Right atrium auricular region (tissue), 2 donors: ENCODE measurements around the gene COL23A1. TPM values are rescaled to one million over a fixed set of nuclear protein-coding genes. Genes with fewer than 3 reads are reported as not detected.

Experiments
- DNase-seq: peaks from one replicate; pipeline ENCODE4 v3.0.0-alpha.2; 2019; ENCODE audit warnings: low spot score
- H3K27ac ChIP-seq, 2 donors: fragments of 200-600 bp; sonication (generic); 1 replicate in 1 of 2; 2 replicates in 1 of 2; pipeline ENCODE4 v1.5.1; 2016 to 2019
- H3K27me3 ChIP-seq, 2 donors: fragments of 200-600 bp; sonication (generic); one replicate each; pipeline versions ENCODE4 v1.5.1 to v1.6.0; 2017 to 2019
- H3K36me3 ChIP-seq: fragments of 200-600 bp; sonication (generic); one replicate; pipeline ENCODE4 v1.5.1; 2016
- H3K4me1 ChIP-seq, 2 donors: fragments of 200-600 bp; sonication (generic); one replicate each; pipeline versions ENCODE4 v1.5.1 to v1.6.0; 2017 to 2019
- H3K4me3 ChIP-seq, 2 donors: fragments of 200-600 bp; sonication (generic); 1 replicate in 1 of 2; 2 replicates in 1 of 2; pipeline ENCODE4 v1.5.1; 2017 to 2019; ENCODE audit warnings: mild to moderate bottlenecking in 1 of 2, moderate library complexity in 1 of 2
- H3K9me3 ChIP-seq, 2 donors: fragments of 200-600 bp; sonication (generic); one replicate each; pipeline ENCODE4 v1.5.1; 2019
- CTCF ChIP-seq, 2 donors: fragments of 200-600 bp; sonication (generic); IDR thresholded peaks; one replicate each; pipeline ENCODE4 v1.5.1; 2019; ENCODE audit warnings: antibody characterized with exemption in 2 of 2
- total RNA-seq, 2 donors: library from RNA; depleted of rRNA; stranded (reverse); fragments of >200 nt; gene quantifications; one replicate each; pipeline ENCODE4 v1.1.0, GENCODE V29; 2016

The COL23A1 gene
- total RNA-seq, 2 donors from 2014 or later = 5.7 to 6.8 TPM

- no peak for DNase-seq
- H3K27me3 ChIP-seq = no peaks in the 10 kb centered on the region
- no peaks in the 10 kb centered on the region for H3K4me1 ChIP-seq
- TF ChIP-seq CTCF (IDR thresholded peaks at IDR 0.05) = no peak
- no peaks in the 10 kb centered on the region for H3K9me3 ChIP-seq
- no peak overlapping the region for H3K27ac ChIP-seq
- no peaks in the 10 kb centered on the region for H3K36me3 ChIP-seq
- H3K4me3 ChIP-seq = no peak overlapping the region
Observed at GRCh38 chr5:178308541-178309092, 281.6 kb downstream of the COL23A1 start.

- Histone ChIP-seq H3K27me3 (no peaks in the 10 kb centered on the region), H3K9me3 (no peaks in the 10 kb centered on the region), H3K27ac (no peak overlapping the region), H3K4me1 (no peaks in the 10 kb centered on the region), H3K36me3 (no peaks in the 10 kb centered on the region), H3K4me3 (no peak overlapping the region)
- DNase-seq = no peak
- TF ChIP-seq CTCF (IDR thresholded peaks at IDR 0.05) = no peak
Observed at GRCh38 chr5:178307267-178308045, 282.7 kb downstream of the COL23A1 start.

GRCh38 chr5:178306430-178307225, 283.6 kb downstream of the COL23A1 start:
- Histone ChIP-seq H3K4me3 (no peak overlapping the region), H3K27me3 (no peaks in the 10 kb centered on the region), H3K27ac (no peak overlapping the region), H3K36me3 (no peaks in the 10 kb centered on the region), H3K9me3 (no peaks in the 10 kb centered on the region), H3K4me1 (no peaks in the 10 kb centered on the region)
- no peak for TF ChIP-seq CTCF (IDR thresholded peaks at IDR 0.05)
- no peak for DNase-seq

GRCh38 chr5:178305801-178306200, 284.4 kb downstream of the COL23A1 start:
- no peaks in the 10 kb centered on the region for H3K36me3 ChIP-seq
- H3K4me3 ChIP-seq = no peak overlapping the region
- no peaks in the 10 kb centered on the region for H3K27me3 ChIP-seq
- no peak for TF ChIP-seq CTCF (IDR thresholded peaks at IDR 0.05)
- DNase-seq = no peak
- no peaks in the 10 kb centered on the region for H3K9me3 ChIP-seq
- H3K4me1 ChIP-seq = no peaks in the 10 kb centered on the region
- no peak overlapping the region for H3K27ac ChIP-seq

GRCh38 chr5:178304761-178305645, 285.2 kb downstream of the COL23A1 start:
- DNase-seq = no peak
- H3K27ac ChIP-seq = no peak overlapping the region
- H3K9me3 ChIP-seq = no peaks in the 10 kb centered on the region

More at GRCh38 chr5:178304761-178305645, 285.2 kb downstream of the COL23A1 start:
- no peak overlapping the region for H3K4me3 ChIP-seq
- H3K36me3 ChIP-seq = no peaks in the 10 kb centered on the region
- no peaks in the 10 kb centered on the region for H3K27me3 ChIP-seq
- TF ChIP-seq CTCF (IDR thresholded peaks at IDR 0.05) = no peak
- no peaks in the 10 kb centered on the region for H3K4me1 ChIP-seq
